K562 (cell line): ENCODE data around the gene SND1.

Experiments
- ARID1B ChIP-seq: fragments of 450-650 bp; IDR thresholded peaks from 2 replicates; pipeline ENCODE4 v1.6.1; 2016; ENCODE audit warnings: antibody characterized with exemption, mild to moderate bottlenecking, inconsistent platforms
- CBFA2T3 ChIP-seq: fragments of 450-650 bp; IDR thresholded peaks from 2 replicates; pipeline ENCODE4 v1.6.1; 2017
- CEBPB ChIP-seq: fragments of 450-650 bp; IDR thresholded peaks from 2 replicates; pipeline ENCODE4 v1.6.1; 2016; ENCODE audit warnings: missing genetic modification characterization, missing compliant biosample characterization
- EGR1 ChIP-seq: fragments of 450-650 bp; conservative IDR thresholded peaks from 2 replicates; pipeline ENCODE4 v1.6.1; 2017; ENCODE audit warnings: mild to moderate bottlenecking
- FOS ChIP-seq: IDR thresholded peaks from 3 replicates; pipeline ENCODE4 v1.6.1; 2011; ENCODE audit not compliant: insufficient read length; ENCODE audit errors: extremely low read depth
- NR2F6 ChIP-seq: fragments of 450-650 bp; formaldehyde crosslinking; IDR thresholded peaks from 2 replicates; pipeline ENCODE4 v1.4.0; 2020; ENCODE audit warnings: mild to moderate bottlenecking
- POLR2A ChIP-seq: fragments of 450-650 bp; conservative IDR thresholded peaks from 2 replicates; pipeline ENCODE4 v1.6.1; 2016
- POLR2AphosphoS2 ChIP-seq: IDR thresholded peaks from 2 replicates; pipeline ENCODE4 v1.6.1; 2012; ENCODE audit warnings: low read length, improper control_type of control experiment
- TF ChIP-seq, protein P1 (sequence below), 2 experiments: IDR thresholded peaks; 2 replicates each; pipeline ENCODE4 v1.6.1; 2012; ENCODE audit warnings: improper control_type of control experiment in 2 of 2, low read depth in 2 of 2, low read length in 2 of 2, borderline replicate concordance in 1 of 2
- TF ChIP-seq, protein P2 (sequence below), 2 experiments: fragments of 450-650 bp in 1 of 2; sonication (generic) in 1 of 2; formaldehyde crosslinking in 1 of 2; IDR thresholded peaks; 2 replicates each; pipeline versions ENCODE4 v1.7.1 to v1.9.0; 2016 to 2022; ENCODE audit warnings: inconsistent platforms in 1 of 2, mild to moderate bottlenecking in 1 of 2, missing genetic modification reagents in 1 of 2
- TF ChIP-seq, protein P3 (sequence below), 2 experiments: fragments of 450-650 bp; formaldehyde crosslinking in 1 of 2; IDR thresholded peaks; 2 replicates each; pipeline versions ENCODE4 v1.4.0 to v1.6.1; 2014 to 2020; ENCODE audit warnings: mild to moderate bottlenecking in 2 of 2, borderline replicate concordance in 1 of 2, low read depth in 1 of 2
- TF ChIP-seq, protein P4 (sequence below): sonication (generic); formaldehyde crosslinking; IDR thresholded peaks from 2 replicates; pipeline ENCODE4 v1.8.1; 2022; ENCODE audit warnings: missing genetic modification reagents

DNA sequence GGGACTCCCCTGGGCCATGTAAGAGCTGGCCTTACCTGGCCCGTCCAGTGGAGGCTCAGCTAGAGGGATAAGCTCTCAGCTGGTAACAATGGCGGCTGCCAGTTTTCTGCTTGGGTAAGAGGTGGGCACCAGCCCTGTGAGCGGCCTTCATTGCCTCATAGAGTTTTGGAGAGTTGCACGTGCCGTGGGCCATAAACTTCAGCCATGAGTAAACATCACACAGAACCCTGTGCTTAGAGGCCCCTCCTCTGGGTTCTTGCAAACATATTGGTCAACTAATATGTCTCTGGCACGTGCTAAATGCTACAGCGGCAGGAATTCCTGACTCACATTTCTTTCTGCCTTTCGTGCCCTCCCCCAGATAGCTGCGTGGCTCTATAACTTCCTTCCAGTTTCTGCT lies 485.2 kb downstream of the SND1 start:
- TF ChIP-seq NR2F6 (CRISPR knock-in tag), result no peak
- TF ChIP-seq, protein P1, sequence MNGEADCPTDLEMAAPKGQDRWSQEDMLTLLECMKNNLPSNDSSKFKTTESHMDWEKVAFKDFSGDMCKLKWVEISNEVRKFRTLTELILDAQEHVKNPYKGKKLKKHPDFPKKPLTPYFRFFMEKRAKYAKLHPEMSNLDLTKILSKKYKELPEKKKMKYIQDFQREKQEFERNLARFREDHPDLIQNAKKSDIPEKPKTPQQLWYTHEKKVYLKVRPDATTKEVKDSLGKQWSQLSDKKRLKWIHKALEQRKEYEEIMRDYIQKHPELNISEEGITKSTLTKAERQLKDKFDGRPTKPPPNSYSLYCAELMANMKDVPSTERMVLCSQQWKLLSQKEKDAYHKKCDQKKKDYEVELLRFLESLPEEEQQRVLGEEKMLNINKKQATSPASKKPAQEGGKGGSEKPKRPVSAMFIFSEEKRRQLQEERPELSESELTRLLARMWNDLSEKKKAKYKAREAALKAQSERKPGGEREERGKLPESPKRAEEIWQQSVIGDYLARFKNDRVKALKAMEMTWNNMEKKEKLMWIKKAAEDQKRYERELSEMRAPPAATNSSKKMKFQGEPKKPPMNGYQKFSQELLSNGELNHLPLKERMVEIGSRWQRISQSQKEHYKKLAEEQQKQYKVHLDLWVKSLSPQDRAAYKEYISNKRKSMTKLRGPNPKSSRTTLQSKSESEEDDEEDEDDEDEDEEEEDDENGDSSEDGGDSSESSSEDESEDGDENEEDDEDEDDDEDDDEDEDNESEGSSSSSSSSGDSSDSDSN (IDR thresholded peaks at IDR 0.05; ENCODE audit: borderline replicate concordance in 1 of 2, low read depth in 2 of 2, low read length in 2 of 2), result no peak
- TF ChIP-seq FOS, result no peak
- TF ChIP-seq, protein P2, sequence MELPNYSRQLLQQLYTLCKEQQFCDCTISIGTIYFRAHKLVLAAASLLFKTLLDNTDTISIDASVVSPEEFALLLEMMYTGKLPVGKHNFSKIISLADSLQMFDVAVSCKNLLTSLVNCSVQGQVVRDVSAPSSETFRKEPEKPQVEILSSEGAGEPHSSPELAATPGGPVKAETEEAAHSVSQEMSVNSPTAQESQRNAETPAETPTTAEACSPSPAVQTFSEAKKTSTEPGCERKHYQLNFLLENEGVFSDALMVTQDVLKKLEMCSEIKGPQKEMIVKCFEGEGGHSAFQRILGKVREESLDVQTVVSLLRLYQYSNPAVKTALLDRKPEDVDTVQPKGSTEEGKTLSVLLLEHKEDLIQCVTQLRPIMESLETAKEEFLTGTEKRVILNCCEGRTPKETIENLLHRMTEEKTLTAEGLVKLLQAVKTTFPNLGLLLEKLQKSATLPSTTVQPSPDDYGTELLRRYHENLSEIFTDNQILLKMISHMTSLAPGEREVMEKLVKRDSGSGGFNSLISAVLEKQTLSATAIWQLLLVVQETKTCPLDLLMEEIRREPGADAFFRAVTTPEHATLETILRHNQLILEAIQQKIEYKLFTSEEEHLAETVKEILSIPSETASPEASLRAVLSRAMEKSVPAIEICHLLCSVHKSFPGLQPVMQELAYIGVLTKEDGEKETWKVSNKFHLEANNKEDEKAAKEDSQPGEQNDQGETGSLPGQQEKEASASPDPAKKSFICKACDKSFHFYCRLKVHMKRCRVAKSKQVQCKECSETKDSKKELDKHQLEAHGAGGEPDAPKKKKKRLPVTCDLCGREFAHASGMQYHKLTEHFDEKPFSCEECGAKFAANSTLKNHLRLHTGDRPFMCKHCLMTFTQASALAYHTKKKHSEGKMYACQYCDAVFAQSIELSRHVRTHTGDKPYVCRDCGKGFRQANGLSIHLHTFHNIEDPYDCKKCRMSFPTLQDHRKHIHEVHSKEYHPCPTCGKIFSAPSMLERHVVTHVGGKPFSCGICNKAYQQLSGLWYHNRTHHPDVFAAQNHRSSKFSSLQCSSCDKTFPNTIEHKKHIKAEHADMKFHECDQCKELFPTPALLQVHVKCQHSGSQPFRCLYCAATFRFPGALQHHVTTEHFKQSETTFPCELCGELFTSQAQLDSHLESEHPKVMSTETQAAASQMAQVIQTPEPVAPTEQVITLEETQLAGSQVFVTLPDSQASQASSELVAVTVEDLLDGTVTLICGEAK (IDR thresholded peaks at IDR 0.05), result no peak
- TF ChIP-seq, protein P2 (CRISPR knock-in tag; IDR thresholded peaks at IDR 0.05), result no peak
- TF ChIP-seq, protein P3, sequence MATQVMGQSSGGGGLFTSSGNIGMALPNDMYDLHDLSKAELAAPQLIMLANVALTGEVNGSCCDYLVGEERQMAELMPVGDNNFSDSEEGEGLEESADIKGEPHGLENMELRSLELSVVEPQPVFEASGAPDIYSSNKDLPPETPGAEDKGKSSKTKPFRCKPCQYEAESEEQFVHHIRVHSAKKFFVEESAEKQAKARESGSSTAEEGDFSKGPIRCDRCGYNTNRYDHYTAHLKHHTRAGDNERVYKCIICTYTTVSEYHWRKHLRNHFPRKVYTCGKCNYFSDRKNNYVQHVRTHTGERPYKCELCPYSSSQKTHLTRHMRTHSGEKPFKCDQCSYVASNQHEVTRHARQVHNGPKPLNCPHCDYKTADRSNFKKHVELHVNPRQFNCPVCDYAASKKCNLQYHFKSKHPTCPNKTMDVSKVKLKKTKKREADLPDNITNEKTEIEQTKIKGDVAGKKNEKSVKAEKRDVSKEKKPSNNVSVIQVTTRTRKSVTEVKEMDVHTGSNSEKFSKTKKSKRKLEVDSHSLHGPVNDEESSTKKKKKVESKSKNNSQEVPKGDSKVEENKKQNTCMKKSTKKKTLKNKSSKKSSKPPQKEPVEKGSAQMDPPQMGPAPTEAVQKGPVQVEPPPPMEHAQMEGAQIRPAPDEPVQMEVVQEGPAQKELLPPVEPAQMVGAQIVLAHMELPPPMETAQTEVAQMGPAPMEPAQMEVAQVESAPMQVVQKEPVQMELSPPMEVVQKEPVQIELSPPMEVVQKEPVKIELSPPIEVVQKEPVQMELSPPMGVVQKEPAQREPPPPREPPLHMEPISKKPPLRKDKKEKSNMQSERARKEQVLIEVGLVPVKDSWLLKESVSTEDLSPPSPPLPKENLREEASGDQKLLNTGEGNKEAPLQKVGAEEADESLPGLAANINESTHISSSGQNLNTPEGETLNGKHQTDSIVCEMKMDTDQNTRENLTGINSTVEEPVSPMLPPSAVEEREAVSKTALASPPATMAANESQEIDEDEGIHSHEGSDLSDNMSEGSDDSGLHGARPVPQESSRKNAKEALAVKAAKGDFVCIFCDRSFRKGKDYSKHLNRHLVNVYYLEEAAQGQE (IDR thresholded peaks at IDR 0.05; ENCODE audit: borderline replicate concordance), result no peak
- TF ChIP-seq, protein P3 (CRISPR knock-in tag; IDR thresholded peaks at IDR 0.05; ENCODE audit: low read depth), result no peak
- TF ChIP-seq CBFA2T3, result no peak
- TF ChIP-seq, protein P4, sequence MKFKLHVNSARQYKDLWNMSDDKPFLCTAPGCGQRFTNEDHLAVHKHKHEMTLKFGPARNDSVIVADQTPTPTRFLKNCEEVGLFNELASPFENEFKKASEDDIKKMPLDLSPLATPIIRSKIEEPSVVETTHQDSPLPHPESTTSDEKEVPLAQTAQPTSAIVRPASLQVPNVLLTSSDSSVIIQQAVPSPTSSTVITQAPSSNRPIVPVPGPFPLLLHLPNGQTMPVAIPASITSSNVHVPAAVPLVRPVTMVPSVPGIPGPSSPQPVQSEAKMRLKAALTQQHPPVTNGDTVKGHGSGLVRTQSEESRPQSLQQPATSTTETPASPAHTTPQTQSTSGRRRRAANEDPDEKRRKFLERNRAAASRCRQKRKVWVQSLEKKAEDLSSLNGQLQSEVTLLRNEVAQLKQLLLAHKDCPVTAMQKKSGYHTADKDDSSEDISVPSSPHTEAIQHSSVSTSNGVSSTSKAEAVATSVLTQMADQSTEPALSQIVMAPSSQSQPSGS (CRISPR knock-in tag), result no peak
- no peak for TF ChIP-seq EGR1
- no peak for TF ChIP-seq CEBPB
- no peak for TF ChIP-seq POLR2A
- no peak for TF ChIP-seq POLR2AphosphoS2
- no peak for TF ChIP-seq ARID1B
